Gastroesophageal sphincter (tissue), 4 donors: ENCODE data around the gene TMEM33. TPM values are rescaled to one million over a fixed set of nuclear protein-coding genes. Genes with fewer than 3 reads are reported as not detected.

Source experiments
- ATAC-seq: fragments of 150-250 bp; one replicate; pipeline ENCODE4 v1.9.1; 2016; ENCODE audit warnings: mild to moderate bottlenecking, moderate library complexity
- H3K27ac ChIP-seq, 4 donors: fragments of 200-600 bp; sonication (generic) in 3 of 4; 1 replicate in 3 of 4; 2 replicates in 1 of 4; pipeline ENCODE4 v1.5.1; 2016 to 2019
- H3K27me3 ChIP-seq: fragments of 200-600 bp; sonication (generic); one replicate; pipeline ENCODE4 v1.5.1; 2019
- H3K36me3 ChIP-seq, 2 donors: fragments of 200-600 bp; sonication (generic); one replicate each; pipeline ENCODE4 v1.5.1; 2019; ENCODE audit warnings: control low read depth in 1 of 2
- H3K4me1 ChIP-seq, 3 donors: fragments of 200-600 bp; sonication (generic); 1 replicate in 2 of 3; 2 replicates in 1 of 3; pipeline ENCODE4 v1.5.1; 2016 to 2019; ENCODE audit warnings: control low read depth in 2 of 3
- H3K4me3 ChIP-seq, 2 donors: fragments of 200-600 bp; sonication (generic); one replicate each; pipeline ENCODE4 v1.5.1; 2019; ENCODE audit warnings: mild to moderate bottlenecking in 1 of 2, moderate library complexity in 1 of 2
- H3K9me3 ChIP-seq, 3 donors: fragments of 200-600 bp; sonication (generic); one replicate each; pipeline ENCODE4 v1.5.1; 2017 to 2019; ENCODE audit warnings: control low read depth in 2 of 3
- EP300 ChIP-seq: sonication (generic); formaldehyde crosslinking; IDR thresholded peaks from one replicate; pipeline ENCODE4 v1.6.1; 2017; ENCODE audit warnings: antibody characterized with exemption, mild to moderate bottlenecking
- POLR2A ChIP-seq, 2 donors: fragments of 450-650 bp; IDR thresholded peaks; one replicate each; pipeline ENCODE4 v1.6.1; 2017; ENCODE audit warnings: antibody characterized with exemption in 2 of 2, mild to moderate bottlenecking in 2 of 2, moderate library complexity in 1 of 2
- POLR2AphosphoS5 ChIP-seq: sonication (generic); formaldehyde crosslinking; IDR thresholded peaks from one replicate; pipeline ENCODE4 v1.6.1; 2017; ENCODE audit warnings: antibody characterized with exemption
- WGBS, 2 donors: methylation state at CpG; one replicate each; pipeline ENCODE4 v1.1.5; 2018; ENCODE audit warnings: low coverage in 1 of 2; 5-methylcytosine and 5-hydroxymethylcytosine counted together
- total RNA-seq, 4 donors: library from RNA; depleted of rRNA; stranded (reverse); fragments of >200 nt; gene quantifications; one replicate each; pipeline ENCODE4 v1.1.0, GENCODE V29; 2016
- TF ChIP-seq, protein P1 (sequence below), 4 experiments: fragments of 200-600 bp in 2 of 4; fragments of 450-650 bp in 2 of 4; sonication (generic) in 1 of 4; IDR thresholded peaks; one replicate each; pipeline ENCODE4 v1.5.1; 2017 to 2019; ENCODE audit warnings: antibody characterized with exemption in 4 of 4, mild to moderate bottlenecking in 2 of 4, moderate library complexity in 2 of 4

Gene TMEM33
- total RNA-seq, 4 donors from 2014 or later = 24.4 to 33.5 (median 26.6) TPM

DNA sequence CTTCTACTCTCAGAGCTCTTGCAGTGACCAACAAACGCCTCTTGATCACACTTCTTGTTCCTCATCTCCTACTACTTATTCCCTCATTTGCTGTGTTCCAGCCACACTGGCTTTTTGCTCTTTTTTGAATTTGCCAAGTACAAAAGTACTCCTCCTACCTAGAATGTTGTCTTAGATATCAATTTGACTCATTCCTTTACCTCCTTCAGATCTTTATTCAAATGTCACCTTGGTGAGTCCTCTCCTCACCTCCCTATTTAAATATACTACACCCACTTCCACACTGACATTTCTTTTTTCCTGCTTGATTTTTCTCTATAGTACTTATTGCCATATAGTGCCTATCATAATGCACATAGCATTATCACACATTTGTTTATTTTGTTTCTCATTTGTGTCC is 40.1 kb downstream of the TMEM33 start:
- Histone ChIP-seq H3K27ac (no peak overlapping the region), H3K9me3 (no peaks in the 10 kb centered on the region), H3K4me1 (no peaks in the 10 kb centered on the region), H3K4me3 (no peak overlapping the region), H3K36me3 (no peaks in the 10 kb centered on the region), H3K27me3 (no peaks in the 10 kb centered on the region)
- ATAC-seq = no peak
- TF ChIP-seq POLR2A (IDR thresholded peaks at IDR 0.05) = no peak
- TF ChIP-seq EP300 = no peak
- TF ChIP-seq, protein P1, sequence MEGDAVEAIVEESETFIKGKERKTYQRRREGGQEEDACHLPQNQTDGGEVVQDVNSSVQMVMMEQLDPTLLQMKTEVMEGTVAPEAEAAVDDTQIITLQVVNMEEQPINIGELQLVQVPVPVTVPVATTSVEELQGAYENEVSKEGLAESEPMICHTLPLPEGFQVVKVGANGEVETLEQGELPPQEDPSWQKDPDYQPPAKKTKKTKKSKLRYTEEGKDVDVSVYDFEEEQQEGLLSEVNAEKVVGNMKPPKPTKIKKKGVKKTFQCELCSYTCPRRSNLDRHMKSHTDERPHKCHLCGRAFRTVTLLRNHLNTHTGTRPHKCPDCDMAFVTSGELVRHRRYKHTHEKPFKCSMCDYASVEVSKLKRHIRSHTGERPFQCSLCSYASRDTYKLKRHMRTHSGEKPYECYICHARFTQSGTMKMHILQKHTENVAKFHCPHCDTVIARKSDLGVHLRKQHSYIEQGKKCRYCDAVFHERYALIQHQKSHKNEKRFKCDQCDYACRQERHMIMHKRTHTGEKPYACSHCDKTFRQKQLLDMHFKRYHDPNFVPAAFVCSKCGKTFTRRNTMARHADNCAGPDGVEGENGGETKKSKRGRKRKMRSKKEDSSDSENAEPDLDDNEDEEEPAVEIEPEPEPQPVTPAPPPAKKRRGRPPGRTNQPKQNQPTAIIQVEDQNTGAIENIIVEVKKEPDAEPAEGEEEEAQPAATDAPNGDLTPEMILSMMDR (IDR thresholded peaks at IDR 0.05) = no peak
- no peak for TF ChIP-seq POLR2AphosphoS5
- WGBS, 2 donors = 43 to 65% methylated on average over 1 of the region's 1 CpG

DNA sequence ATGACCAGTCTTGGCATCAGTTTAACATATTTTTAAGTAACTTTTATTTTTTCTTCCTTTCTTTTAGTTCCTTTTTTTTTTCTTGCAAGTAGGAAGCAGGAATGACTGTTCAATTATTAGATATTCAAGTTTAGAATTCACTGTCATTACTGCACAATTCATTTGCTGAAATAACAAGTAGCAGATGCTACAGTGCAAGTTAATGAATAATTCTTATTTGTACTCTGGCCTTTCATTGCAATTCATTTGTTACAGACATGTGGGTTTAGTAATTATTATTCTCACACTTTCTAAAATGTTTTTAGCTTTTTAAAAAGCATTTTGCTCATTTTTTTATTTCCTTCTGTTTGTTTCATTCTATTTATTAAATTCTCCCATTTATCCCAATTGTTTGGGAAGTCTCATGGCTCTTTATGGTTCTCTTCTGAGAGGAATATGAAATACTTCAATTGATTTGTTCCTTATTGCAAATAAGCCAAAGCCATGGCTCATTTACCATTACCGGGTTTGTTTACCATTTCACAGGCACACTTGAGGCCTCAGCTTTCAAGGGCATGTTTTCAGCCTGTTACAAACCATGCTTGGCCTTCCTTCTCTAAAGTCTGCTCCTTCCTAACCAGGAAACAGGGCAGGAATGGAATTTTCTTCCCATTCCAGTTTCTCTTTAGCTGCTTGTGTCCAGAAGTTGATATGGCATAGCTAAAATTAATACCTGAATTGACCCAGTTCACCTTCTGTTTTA is 41.7 kb downstream of the TMEM33 start:
- no peaks in the 10 kb centered on the region for H3K9me3 ChIP-seq
- no peak overlapping the region for H3K27ac ChIP-seq
- no peaks in the 10 kb centered on the region for H3K36me3 ChIP-seq
- H3K27me3 ChIP-seq = no peaks in the 10 kb centered on the region
- 58 to 73% methylated on average over 1 of the region's 1 CpG for WGBS, 2 donors
- no peak overlapping the region for H3K4me3 ChIP-seq
- TF ChIP-seq POLR2AphosphoS5 (no peak), POLR2A (IDR thresholded peaks at IDR 0.05) (no peak), EP300 (no peak)
- TF ChIP-seq, protein P1 (IDR thresholded peaks at IDR 0.05) = no peak
- H3K4me1 ChIP-seq = no peaks in the 10 kb centered on the region
- ATAC-seq = no peak

DNA sequence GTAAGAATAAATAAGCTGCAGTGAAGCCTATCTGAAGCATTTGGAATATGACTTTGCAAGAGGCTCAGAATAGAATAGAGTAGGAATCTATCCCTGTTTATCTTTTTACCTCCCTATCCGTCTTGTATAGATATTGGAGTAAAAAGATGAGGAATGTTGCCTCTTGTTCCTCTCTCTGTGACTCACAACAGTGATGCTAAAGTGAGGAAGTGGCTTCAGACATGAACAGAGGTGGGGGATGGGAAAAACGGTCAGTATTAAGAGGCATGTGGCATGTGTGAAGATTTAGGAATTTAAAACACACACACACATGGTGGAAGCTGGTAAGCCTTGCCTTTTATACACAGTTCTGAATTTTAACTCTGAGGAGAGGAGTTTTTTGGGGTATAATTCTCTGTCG is 42.5 kb downstream of the TMEM33 start:
- ATAC-seq = no peak

DNA sequence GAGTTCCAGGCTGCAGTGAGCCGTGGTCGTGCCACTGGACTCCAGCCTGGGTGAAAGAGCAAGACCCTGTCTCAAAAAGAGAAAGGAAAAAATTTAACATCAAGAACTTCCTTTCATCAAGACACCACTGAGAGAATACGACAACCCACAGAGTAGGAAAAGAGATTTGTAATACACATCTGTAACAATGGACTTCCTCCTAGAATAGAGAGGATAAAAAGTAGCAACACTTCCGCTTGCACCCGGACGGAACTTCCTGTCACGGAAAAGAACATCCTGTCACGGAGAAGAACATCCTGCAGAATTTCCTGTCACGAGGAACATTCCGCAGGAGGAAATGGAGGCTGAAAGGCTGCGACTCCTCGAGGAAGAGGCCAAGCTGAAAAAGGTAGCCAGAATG is 46.2 kb downstream of the TMEM33 start, which contains the start of gene DCAF4L1:
DCAF4L1 (plus strand) TSS at position 301 of the 400 bp plus-strand sequence; CDS start at position 338, 37 bp downstream.
- Histone ChIP-seq H3K27ac (no peak within 1 kb of the TSS), H3K4me1 (no peaks in the 10 kb centered on the region), H3K9me3 (no peaks in the 10 kb centered on the region), H3K27me3 (no peaks in the 10 kb centered on the region), H3K4me3 (no peak within 1 kb of the TSS), H3K36me3 (no peaks in the 10 kb centered on the region)
- ATAC-seq = no peak
- TF ChIP-seq POLR2A (IDR thresholded peaks at IDR 0.05) (no peak), EP300 (no peak), POLR2AphosphoS5 (no peak)
- TF ChIP-seq, protein P1 (IDR thresholded peaks at IDR 0.05) = no peak
- 85 to 90% methylated on average over 10 to 12 of the region's 12 CpGs for WGBS, 2 donors

More for the DNA sequence above, 42.5 kb downstream of the TMEM33 start:
- TF ChIP-seq POLR2A (IDR thresholded peaks at IDR 0.05) = no peak
- TF ChIP-seq EP300 = no peak
- TF ChIP-seq, protein P1 (IDR thresholded peaks at IDR 0.05) = no peak
- TF ChIP-seq POLR2AphosphoS5 = no peak
- H3K4me1 ChIP-seq = no peaks in the 10 kb centered on the region
- no peaks in the 10 kb centered on the region for H3K36me3 ChIP-seq
- WGBS, 2 donors = 41 to 55% methylated on average over 3 of the region's 3 CpGs
- H3K4me3 ChIP-seq = no peak overlapping the region
- no peak overlapping the region for H3K27ac ChIP-seq
- H3K9me3 ChIP-seq = no peaks in the 10 kb centered on the region
- no peaks in the 10 kb centered on the region for H3K27me3 ChIP-seq

DNA sequence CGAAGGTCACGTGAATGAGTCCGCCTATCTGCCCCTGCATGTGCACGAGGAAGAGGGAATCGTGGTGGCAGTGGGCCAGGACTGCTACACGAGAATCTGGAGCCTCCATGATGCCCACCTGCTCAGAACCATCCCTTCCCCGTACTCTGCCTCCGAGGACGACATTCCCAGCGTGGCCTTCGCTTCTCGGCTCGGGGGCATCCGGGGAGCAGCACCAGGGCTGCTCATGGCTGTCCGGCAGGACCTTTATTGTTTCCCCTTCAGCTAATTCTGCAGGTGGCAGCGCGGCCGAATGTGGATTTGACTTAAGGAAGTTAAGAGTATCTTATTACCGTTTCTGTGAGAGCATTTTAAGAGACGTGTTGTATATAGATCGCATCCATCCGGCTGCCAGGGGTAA is 47.5 kb downstream of the TMEM33 start:
- Histone ChIP-seq H3K36me3 (no peaks in the 10 kb centered on the region), H3K4me3 (no peak overlapping the region), H3K27ac (no peak overlapping the region), H3K27me3 (no peaks in the 10 kb centered on the region), H3K9me3 (no peaks in the 10 kb centered on the region), H3K4me1 (no peaks in the 10 kb centered on the region)
- ATAC-seq = no peak
- WGBS, 2 donors = 85 to 99% methylated on average over 8 to 11 of the region's 22 CpGs
- TF ChIP-seq, protein P1 (IDR thresholded peaks at IDR 0.05) = no peak
- TF ChIP-seq EP300 (no peak), POLR2A (IDR thresholded peaks at IDR 0.05) (no peak), POLR2AphosphoS5 (no peak)
